OCI-LY7 (cell line): ENCODE results near the gene PSMD13. TPM values are rescaled to one million over a fixed set of nuclear protein-coding genes. Genes with fewer than 3 reads are reported as not detected.
A peak's percentile ranks its signal among the peaks of the same experiment; 100 is the strongest.

Experiments used
- BruUV-seq: library from RNA; stranded (reverse); fragments of 400-500 nt; replicated peaks from 2 replicates; lab custom pipeline; 2021; lab: Mats Ljungman, UMichigan
- CTCF ChIA-PET: fragments of 300-600 bp; sonication (Branson Sonifier 250); formaldehyde crosslinking; loops from one replicate; lab custom pipeline; 2022; ENCODE audit warnings: antibody characterized with exemption; ENCODE audit not compliant: unreplicated experiment; lab: Charles Lee
- POLR2A ChIA-PET: fragments of 300-600 bp; sonication (Branson Sonifier 250); formaldehyde crosslinking; loops from one replicate; lab custom pipeline; 2022; ENCODE audit warnings: antibody characterized with exemption; lab: Charles Lee
- DNase-seq: peaks from one replicate; pipeline ENCODE4 v3.0.0-alpha.2; 2015; ENCODE audit warnings: low spot score
- H2AFZ ChIP-seq: fragments of 200-600 bp; sonication (generic), shearing (Covaris generic); 2 replicates; pipeline ENCODE4 v1.6.1; 2014; ENCODE audit warnings: mild to moderate bottlenecking, antibody characterized with exemption, low read length, moderate library complexity
- H3K27ac ChIP-seq: fragments of 200-600 bp; sonication (generic); 2 replicates; pipeline ENCODE4 v1.5.1; 2014; ENCODE audit warnings: mixed run types, low read depth, mild to moderate bottlenecking, moderate library complexity, low read length, inconsistent platforms; ENCODE audit not compliant: poor library complexity, severe bottlenecking
- H3K36me3 ChIP-seq: fragments of 200-600 bp; sonication (generic); 2 replicates; pipeline ENCODE4 v1.6.1; 2014; ENCODE audit warnings: mild to moderate bottlenecking, antibody characterized with exemption, low read length, moderate library complexity, mixed read lengths; ENCODE audit not compliant: insufficient read depth
- H3K4me1 ChIP-seq: fragments of 200-600 bp; sonication (generic); 2 replicates; pipeline ENCODE4 v1.5.1; 2014; ENCODE audit warnings: mild to moderate bottlenecking, low read length; ENCODE audit not compliant: insufficient read depth, poor library complexity, severe bottlenecking
- H3K4me2 ChIP-seq: fragments of 200-600 bp; sonication (generic); 2 replicates; pipeline ENCODE4 v1.6.1; 2014; ENCODE audit warnings: mild to moderate bottlenecking, low read length
- H3K4me3 ChIP-seq: fragments of 200-600 bp; sonication (generic); 2 replicates; pipeline ENCODE4 v1.5.1; 2014; ENCODE audit warnings: mild to moderate bottlenecking, low read depth, low read length; ENCODE audit not compliant: poor library complexity, severe bottlenecking
- H3K79me2 ChIP-seq: fragments of 200-600 bp; sonication (generic); 2 replicates; pipeline ENCODE4 v1.6.1; 2016; ENCODE audit warnings: low read depth, mild to moderate bottlenecking, low read length, moderate library complexity, mixed read lengths; ENCODE audit not compliant: insufficient read depth
- H3K9me2 ChIP-seq: fragments of 200-600 bp; sonication (generic); 2 replicates; pipeline ENCODE4 v1.6.1; 2016; ENCODE audit warnings: mild to moderate bottlenecking, low read length, mixed read lengths; ENCODE audit not compliant: insufficient read depth
- H3K9me3 ChIP-seq: fragments of 200-600 bp; sonication (generic); 2 replicates; pipeline ENCODE4 v1.6.1; 2014; ENCODE audit warnings: mild to moderate bottlenecking, mixed run types, low read length, mixed read lengths
- H4K20me1 ChIP-seq: fragments of 200-600 bp; sonication (generic); 2 replicates; pipeline ENCODE4 v1.6.1; 2014; ENCODE audit warnings: mild to moderate bottlenecking, antibody characterized with exemption, low read length, moderate library complexity, mixed read lengths; ENCODE audit not compliant: insufficient read depth
- EZH2phosphoT487 ChIP-seq: fragments of 200-600 bp; sonication (generic); IDR thresholded peaks from 2 replicates; pipeline ENCODE4 v1.6.1; 2018; ENCODE audit warnings: low read depth, borderline replicate concordance, mild to moderate bottlenecking, mixed run types, antibody characterized with exemption, low read length, moderate library complexity, mixed read lengths
- intact Hi-C: fragments of 100-400 bp; cut with micrococcal nuclease; formaldehyde crosslinking; loops from one replicate; pipeline ENCODE4 v1.10.0; 2022; ENCODE audit not compliant: unreplicated experiment
- total RNA-seq, 2 experiments: library from RNA; depleted of rRNA in 1 of 2; stranded (reverse); fragments of >200 nt in 1 of 2; shearing (Covaris generic) in 1 of 2; gene quantifications; 2 replicates each; pipeline ENCODE4 v1.2.3, GENCODE V29; 2014 to 2022
- TF ChIP-seq, protein P1 (sequence below): fragments of 200-600 bp; sonication (generic); conservative IDR thresholded peaks from 2 replicates; pipeline ENCODE4 v1.5.1; 2014; ENCODE audit warnings: mild to moderate bottlenecking, antibody characterized with exemption, low read length, moderate library complexity, mixed read lengths

The PSMD13 gene
- total RNA-seq, 2 experiments from 2014 or later: 146 to 154 TPM

DNA sequence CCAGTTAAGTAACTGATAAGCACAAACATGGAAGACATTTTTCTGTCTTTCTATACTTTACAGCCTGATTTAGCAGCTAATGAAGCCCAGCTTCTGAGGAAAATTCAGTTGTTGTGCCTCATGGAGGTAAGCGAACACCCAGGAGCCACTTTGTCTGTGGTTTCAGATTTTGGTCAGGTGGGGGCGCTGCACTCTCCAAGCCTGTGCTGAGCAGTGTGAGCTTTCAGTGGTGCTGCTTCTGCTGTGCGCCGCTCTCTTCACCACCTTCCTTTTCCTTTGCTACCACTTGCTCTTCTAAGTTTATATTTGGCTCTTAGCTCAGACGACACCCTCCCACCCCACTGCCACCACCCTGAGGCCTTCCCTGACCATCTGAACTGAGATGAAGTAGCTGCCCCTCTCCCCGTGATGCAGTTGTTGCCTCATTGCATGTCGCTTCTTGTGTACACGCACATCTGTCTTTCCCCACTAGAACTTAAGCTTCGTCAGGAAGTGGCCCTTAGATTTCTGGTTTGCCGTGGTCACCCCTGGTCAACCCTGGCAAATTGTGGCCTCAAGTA lies 14.0 kb downstream of the PSMD13 start:
- intact Hi-C loops: loop anchor here (2.0 to 10.0 kb wide), 2 partner anchors 54 to 110 kb away; partner anchors contain the start of gene IFITM2
- Histone ChIP-seq H3K4me1 (no peaks in the 10 kb centered on the region), H4K20me1 (no peaks in the 10 kb centered on the region), H3K9me3 (no peaks in the 10 kb centered on the region), H3K27ac (no peak overlapping the region), H3K79me2 (no peaks in the 10 kb centered on the region), H3K36me3 (peaks cover 79% of the 10 kb centered on the region), H2AFZ (no peak overlapping the region), H3K4me2 (no peak overlapping the region), H3K4me3 (no peak overlapping the region), H3K9me2 (no peaks in the 10 kb centered on the region)
- no TSS peak for BruUV-seq
- TF ChIP-seq, protein P1, sequence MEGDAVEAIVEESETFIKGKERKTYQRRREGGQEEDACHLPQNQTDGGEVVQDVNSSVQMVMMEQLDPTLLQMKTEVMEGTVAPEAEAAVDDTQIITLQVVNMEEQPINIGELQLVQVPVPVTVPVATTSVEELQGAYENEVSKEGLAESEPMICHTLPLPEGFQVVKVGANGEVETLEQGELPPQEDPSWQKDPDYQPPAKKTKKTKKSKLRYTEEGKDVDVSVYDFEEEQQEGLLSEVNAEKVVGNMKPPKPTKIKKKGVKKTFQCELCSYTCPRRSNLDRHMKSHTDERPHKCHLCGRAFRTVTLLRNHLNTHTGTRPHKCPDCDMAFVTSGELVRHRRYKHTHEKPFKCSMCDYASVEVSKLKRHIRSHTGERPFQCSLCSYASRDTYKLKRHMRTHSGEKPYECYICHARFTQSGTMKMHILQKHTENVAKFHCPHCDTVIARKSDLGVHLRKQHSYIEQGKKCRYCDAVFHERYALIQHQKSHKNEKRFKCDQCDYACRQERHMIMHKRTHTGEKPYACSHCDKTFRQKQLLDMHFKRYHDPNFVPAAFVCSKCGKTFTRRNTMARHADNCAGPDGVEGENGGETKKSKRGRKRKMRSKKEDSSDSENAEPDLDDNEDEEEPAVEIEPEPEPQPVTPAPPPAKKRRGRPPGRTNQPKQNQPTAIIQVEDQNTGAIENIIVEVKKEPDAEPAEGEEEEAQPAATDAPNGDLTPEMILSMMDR: peak; percentile 91
- no peak for TF ChIP-seq EZH2phosphoT487
- POLR2A ChIA-PET: interaction anchor here (0.8 to 1.6 kb wide), 5 partner anchors 9 to 44 kb away, joined by 3 to 5 read pairs (median 4); partner anchors contain the start of genes BET1L, PSMD13 and RIC8A
- CTCF ChIA-PET: interaction anchor here (1.1 to 1.8 kb wide), 4 partner anchors 11 to 113 kb away, joined by 3 to 7 read pairs (median 4); no protein-coding TSS in a partner anchor
- peak; percentile 60 for DNase-seq

DNA sequence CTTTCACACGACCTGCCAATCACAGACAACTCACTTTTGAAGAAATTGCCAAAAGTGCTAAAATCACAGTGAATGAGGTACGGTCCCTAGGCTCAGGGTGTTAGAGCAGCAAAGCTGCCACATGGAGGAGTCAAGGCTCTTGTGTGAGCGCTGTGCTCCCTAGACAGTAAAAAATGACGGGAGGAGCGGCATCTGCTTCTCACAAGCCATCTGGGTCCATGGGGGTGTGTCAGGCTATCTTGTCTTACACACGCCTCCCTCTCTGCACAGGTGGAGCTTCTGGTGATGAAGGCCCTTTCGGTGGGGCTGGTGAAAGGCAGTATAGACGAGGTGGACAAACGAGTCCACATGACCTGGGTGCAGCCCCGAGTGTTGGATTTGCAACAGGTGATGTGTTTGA lies 14.8 kb downstream of the PSMD13 start:
- POLR2A ChIA-PET: interaction anchor here (0.6 kb wide), 1 partner anchor 32 kb away, joined by 4 read pairs; no protein-coding TSS in a partner anchor
- Histone ChIP-seq H3K36me3 (peaks cover 72% of the 10 kb centered on the region), H3K79me2 (no peaks in the 10 kb centered on the region), H3K4me1 (peaks cover under 1% of the 10 kb centered on the region), H3K9me2 (no peaks in the 10 kb centered on the region), H3K9me3 (no peaks in the 10 kb centered on the region), H2AFZ (no peak overlapping the region), H4K20me1 (no peaks in the 10 kb centered on the region), H3K4me3 (no peak overlapping the region), H3K4me2 (no peak overlapping the region), H3K27ac (no peak overlapping the region)
- TF ChIP-seq EZH2phosphoT487: no peak
- intact Hi-C loops: loop anchor here (2.0 to 10.0 kb wide), 2 partner anchors 53 to 109 kb away; partner anchors contain the start of gene IFITM2
- DNase-seq: no peak
- no TSS peak for BruUV-seq
- CTCF ChIA-PET: interaction anchor here (1.1 to 1.8 kb wide), 3 partner anchors 14 to 113 kb away, joined by 3 to 5 read pairs (median 4); no protein-coding TSS in a partner anchor

DNA sequence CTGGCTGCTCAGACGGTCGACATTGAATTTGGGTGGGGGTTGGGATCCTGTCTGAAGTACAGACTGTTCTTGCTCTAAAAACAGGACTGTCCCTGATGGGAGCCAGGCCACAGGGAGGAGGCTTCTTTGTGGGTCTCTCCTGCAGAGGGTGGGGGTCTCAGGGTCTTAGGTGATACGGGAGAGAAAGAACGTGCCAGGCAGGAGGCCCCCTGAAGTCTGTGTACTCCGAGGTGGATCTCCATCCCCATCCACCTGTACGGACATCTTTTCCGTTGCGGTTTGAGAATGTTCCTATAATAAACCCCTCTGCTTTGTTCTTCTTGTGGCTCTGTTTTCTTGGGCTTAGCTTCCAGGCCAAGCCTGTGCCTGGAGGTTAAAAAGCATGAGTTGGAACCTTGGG lies 15.9 kb downstream of the PSMD13 start:
- intact Hi-C loops: loop anchor here (10.0 kb wide), 1 partner anchor 52 kb away; the partner anchor contains the start of gene IFITM2
- POLR2A ChIA-PET: no interaction called here
- Histone ChIP-seq H2AFZ (no peak overlapping the region), H3K9me3 (no peaks in the 10 kb centered on the region), H3K4me1 (peaks cover 11% of the 10 kb centered on the region), H3K4me2 (no peak overlapping the region), H3K79me2 (no peaks in the 10 kb centered on the region), H3K36me3 (peaks cover 61% of the 10 kb centered on the region), H3K9me2 (no peaks in the 10 kb centered on the region), H3K27ac (no peak overlapping the region), H3K4me3 (no peak overlapping the region), H4K20me1 (no peaks in the 10 kb centered on the region)
- CTCF ChIA-PET: no interaction called here
- BruUV-seq: TSS peak; percentile 75
- TF ChIP-seq EZH2phosphoT487: no peak
- TF ChIP-seq, protein P1: no peak
- no peak for DNase-seq
